ENCODE measurements around the gene LAMA2.

- TF ChIP-seq, protein P1, sequence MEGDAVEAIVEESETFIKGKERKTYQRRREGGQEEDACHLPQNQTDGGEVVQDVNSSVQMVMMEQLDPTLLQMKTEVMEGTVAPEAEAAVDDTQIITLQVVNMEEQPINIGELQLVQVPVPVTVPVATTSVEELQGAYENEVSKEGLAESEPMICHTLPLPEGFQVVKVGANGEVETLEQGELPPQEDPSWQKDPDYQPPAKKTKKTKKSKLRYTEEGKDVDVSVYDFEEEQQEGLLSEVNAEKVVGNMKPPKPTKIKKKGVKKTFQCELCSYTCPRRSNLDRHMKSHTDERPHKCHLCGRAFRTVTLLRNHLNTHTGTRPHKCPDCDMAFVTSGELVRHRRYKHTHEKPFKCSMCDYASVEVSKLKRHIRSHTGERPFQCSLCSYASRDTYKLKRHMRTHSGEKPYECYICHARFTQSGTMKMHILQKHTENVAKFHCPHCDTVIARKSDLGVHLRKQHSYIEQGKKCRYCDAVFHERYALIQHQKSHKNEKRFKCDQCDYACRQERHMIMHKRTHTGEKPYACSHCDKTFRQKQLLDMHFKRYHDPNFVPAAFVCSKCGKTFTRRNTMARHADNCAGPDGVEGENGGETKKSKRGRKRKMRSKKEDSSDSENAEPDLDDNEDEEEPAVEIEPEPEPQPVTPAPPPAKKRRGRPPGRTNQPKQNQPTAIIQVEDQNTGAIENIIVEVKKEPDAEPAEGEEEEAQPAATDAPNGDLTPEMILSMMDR (conservative IDR thresholded peaks at IDR 0.05; ENCODE audit: low read length): no peak
- no peak for TF ChIP-seq EZH2phosphoT487 (IDR thresholded peaks at IDR 0.05; ENCODE audit: borderline replicate concordance)
Measured at GRCh38 chr6:128857806-128858205, 25.1 kb upstream of the LAMA2 start.
